HG03097 (cell line): Measurements from ENCODE around the gene MAJIN.

Experiments used
- ATAC-seq: cut with Tn5 transposase; IDR thresholded peaks from one replicate; pipeline ENCODE4 v1.9.1; 2021; ENCODE audit not compliant: unreplicated experiment, low FRiP score

MAJIN gene

DNA sequence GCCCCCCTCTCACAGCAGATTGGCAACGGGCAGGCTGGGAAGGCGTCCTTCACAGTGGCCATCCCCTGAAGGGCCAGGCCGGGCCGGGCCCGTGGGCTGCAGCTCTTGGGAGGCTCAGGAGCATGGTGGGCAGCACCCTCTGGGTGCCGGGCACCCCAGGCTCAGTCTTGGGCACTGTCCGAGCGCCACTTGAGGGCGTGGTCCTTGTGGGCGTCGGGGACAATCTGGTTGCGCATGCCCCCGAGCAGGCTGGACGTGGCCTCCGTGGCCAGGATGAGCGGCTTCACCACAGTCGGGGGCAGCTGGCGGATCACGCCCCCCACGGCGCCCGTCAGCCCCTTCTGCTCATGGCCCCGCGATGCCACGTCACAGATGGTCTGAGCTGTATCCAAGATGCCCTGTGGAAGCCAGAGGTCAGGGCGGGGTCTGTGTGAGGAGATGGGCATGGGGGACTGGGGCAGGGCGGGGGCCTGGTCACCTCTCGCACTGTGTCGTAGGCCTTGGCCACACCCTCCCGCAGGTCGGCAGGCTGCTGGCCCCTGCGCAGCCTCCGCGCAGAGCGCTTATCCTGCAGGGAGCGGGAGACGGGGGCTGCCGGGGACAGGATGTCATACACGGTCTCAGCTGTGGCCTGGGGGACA lies 77.0 kb downstream of the MAJIN start:
- ATAC-seq = no peak

- ATAC-seq = no peak
Observed at GRCh38 chr11:64894070-64894811, 77.7 kb downstream of the MAJIN start.

- no peak for ATAC-seq
Observed at GRCh38 chr11:64893194-64894069, 78.5 kb downstream of the MAJIN start.

DNA sequence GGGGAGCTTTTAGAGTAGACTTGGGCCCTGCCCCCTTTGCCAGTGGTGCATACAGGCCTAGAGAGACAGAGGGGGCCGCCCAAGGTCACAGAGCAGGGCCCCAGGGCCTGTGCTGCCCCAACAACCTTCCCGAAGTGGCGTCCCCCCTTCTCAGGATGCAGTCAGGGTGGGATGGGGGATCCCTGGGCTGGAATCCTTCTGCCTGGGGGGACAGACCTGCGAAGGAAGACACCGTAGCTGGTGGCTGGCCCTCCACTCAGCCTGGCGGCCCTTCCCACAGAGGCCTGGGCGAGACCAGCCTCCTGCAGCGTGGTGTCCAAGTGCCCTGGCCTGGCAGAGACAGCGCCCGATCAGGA lies 79.1 kb downstream of the MAJIN start:
- no peak for ATAC-seq

DNA sequence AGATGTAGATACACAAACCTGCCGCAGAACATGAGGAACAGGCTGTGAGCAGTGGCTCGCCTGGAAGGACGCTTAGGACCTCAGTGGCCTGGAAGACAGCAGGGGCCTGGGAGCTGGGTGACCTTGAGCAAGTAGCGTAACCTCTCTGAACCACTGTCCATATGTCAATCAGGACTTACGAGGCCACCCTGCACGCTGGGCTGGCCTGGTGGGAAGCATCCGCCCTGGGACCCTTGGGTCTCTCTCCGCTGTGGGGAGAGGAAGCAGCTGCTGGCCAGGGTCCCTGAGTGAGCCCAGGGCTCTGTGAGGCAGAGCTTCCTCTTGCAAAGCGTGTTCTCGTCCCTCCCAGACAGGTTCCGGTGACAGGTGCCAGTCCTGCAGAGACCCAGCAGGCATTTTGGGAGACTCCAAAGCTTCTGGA lies 79.5 kb downstream of the MAJIN start:
- no peak for ATAC-seq

- ATAC-seq = no peak
Observed at GRCh38 chr11:64891880-64892279, 80.0 kb downstream of the MAJIN start.

DNA sequence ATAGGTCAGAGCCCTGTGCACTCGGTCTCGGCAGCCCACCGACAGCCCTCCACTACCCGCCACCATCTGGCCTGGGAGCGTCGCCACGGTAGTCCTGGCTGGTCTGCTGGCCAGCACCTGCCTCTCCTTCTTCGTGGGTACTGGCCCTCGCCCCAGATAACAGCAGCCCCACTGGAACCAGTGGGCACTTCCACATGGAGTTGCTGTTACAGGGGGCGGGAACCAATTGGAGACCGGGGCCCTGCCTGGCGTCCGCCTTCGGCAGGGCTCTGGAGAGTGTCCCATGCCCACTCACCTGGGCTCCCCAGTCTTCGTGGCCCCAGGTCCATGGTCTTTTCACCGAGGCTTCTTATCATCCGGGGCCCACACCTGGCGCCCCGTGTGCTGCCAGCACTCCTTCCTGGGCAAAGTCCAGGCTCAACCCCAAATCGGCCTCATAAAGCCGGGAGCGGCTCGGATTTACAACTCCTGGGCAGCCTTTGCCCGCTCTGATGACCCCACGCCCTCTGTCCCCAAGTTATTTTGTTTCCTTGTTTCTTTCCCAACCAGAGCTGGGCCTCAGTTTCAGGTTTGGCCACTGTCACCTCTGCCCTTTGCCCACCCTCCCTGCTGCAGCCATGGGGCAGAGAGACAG lies 80.6 kb downstream of the MAJIN start:
- ATAC-seq = no peak

- ATAC-seq = no peak
Observed at GRCh38 chr11:64890522-64890939, 81.4 kb downstream of the MAJIN start.

GRCh38 chr11:64888729-64889511 lies 83.0 kb downstream of the MAJIN start:
- ATAC-seq = no peak

- ATAC-seq = no peak
Observed at GRCh38 chr11:64888406-64888728, 83.5 kb downstream of the MAJIN start.
